Duodenal mucosa (tissue), 2 donors: ENCODE results near the gene XCR1.
"Not testable (repeated sequence)": the region's sequence is repeated elsewhere in the genome, so short reads cannot be mapped to it uniquely, and the experiment has no call there.

ENCODE experiments used
- H3K27ac ChIP-seq: one replicate; pipeline ENCODE4 v1.7.0; 2013; ENCODE audit warnings: low read depth, low read length
- H3K27me3 ChIP-seq, 2 donors: one replicate each; pipeline ENCODE4 v1.7.0; 2013; ENCODE audit warnings: low read length in 2 of 2, control low read depth in 1 of 2; ENCODE audit not compliant: insufficient read depth in 2 of 2, control insufficient read depth in 1 of 2
- H3K36me3 ChIP-seq, 2 donors: one replicate each; pipeline ENCODE4 v1.7.0; 2013; ENCODE audit warnings: low read length in 2 of 2, control low read depth in 1 of 2; ENCODE audit not compliant: insufficient read depth in 2 of 2, control insufficient read depth in 1 of 2
- H3K4me1 ChIP-seq, 2 donors: one replicate each; pipeline ENCODE4 v1.7.0; 2013; ENCODE audit warnings: low read length in 2 of 2, control low read depth in 1 of 2; ENCODE audit not compliant: insufficient read depth in 2 of 2, control insufficient read depth in 1 of 2
- H3K4me3 ChIP-seq, 2 donors: one replicate each; pipeline ENCODE4 v1.7.0; 2013; ENCODE audit warnings: low read length in 2 of 2, low read depth in 1 of 2
- H3K9ac ChIP-seq, 2 donors: one replicate each; pipeline ENCODE4 v1.7.0; 2013; ENCODE audit warnings: low read length in 2 of 2, low read depth in 1 of 2
- H3K9me3 ChIP-seq, 2 donors: one replicate each; pipeline ENCODE4 v1.7.0; 2013; ENCODE audit warnings: low read length in 2 of 2, control low read depth in 1 of 2; ENCODE audit not compliant: control insufficient read depth in 1 of 2

The XCR1 gene

GRCh38 chr3:46049093-46049492 lies 21.8 kb upstream of the XCR1 start:
- no peak overlapping the region for H3K4me3 ChIP-seq
- H3K27me3 ChIP-seq, result no peaks in the 10 kb centered on the region
- no peak overlapping the region for H3K9ac ChIP-seq
- H3K27ac ChIP-seq, result no peak overlapping the region
- H3K36me3 ChIP-seq, result no peaks in the 10 kb centered on the region
- no peaks in the 10 kb centered on the region for H3K4me1 ChIP-seq
- no peaks in the 10 kb centered on the region for H3K9me3 ChIP-seq

- H3K4me1 ChIP-seq, H3K36me3 ChIP-seq, H3K9ac ChIP-seq, H3K9me3 ChIP-seq, H3K27ac ChIP-seq, H3K27me3 ChIP-seq, H3K4me3 ChIP-seq: not testable (repeated sequence)
Measured at GRCh38 chr3:46046231-46046630, 18.9 kb upstream of the XCR1 start.

- H3K27ac ChIP-seq, result no peak overlapping the region
- H3K36me3 ChIP-seq, result no peaks in the 10 kb centered on the region
- no peaks in the 10 kb centered on the region for H3K27me3 ChIP-seq
Measured at GRCh38 chr3:46038916-46039315, 11.6 kb upstream of the XCR1 start.

GRCh38 chr3:46038071-46038470 lies 10.8 kb upstream of the XCR1 start:
- H3K9ac ChIP-seq, H3K4me1 ChIP-seq, H3K9me3 ChIP-seq, H3K36me3 ChIP-seq, H3K27me3 ChIP-seq, H3K27ac ChIP-seq, H3K4me3 ChIP-seq: not testable (repeated sequence)

More at GRCh38 chr3:46038916-46039315, 11.6 kb upstream of the XCR1 start:
- H3K4me3 ChIP-seq, result no peak overlapping the region
- H3K9me3 ChIP-seq, result no peaks in the 10 kb centered on the region
- H3K4me1 ChIP-seq, result no peaks in the 10 kb centered on the region
- no peak overlapping the region for H3K9ac ChIP-seq

GRCh38 chr3:46036191-46036590 lies 8.9 kb upstream of the XCR1 start:
- H3K36me3 ChIP-seq, result no peaks in the 10 kb centered on the region
- no peaks in the 10 kb centered on the region for H3K27me3 ChIP-seq
- no peak overlapping the region for H3K27ac ChIP-seq
- no peak overlapping the region for H3K9ac ChIP-seq
- H3K4me1 ChIP-seq, result no peaks in the 10 kb centered on the region
- H3K4me3 ChIP-seq, result no peak overlapping the region
- H3K9me3 ChIP-seq, result no peaks in the 10 kb centered on the region

GRCh38 chr3:46031747-46032146 lies 4.5 kb upstream of the XCR1 start:
- Histone ChIP-seq H3K27ac (no peak overlapping the region), H3K9me3 (peaks cover 2 to 7% of the 10 kb centered on the region in 2 donors), H3K4me1 (no peaks in the 10 kb centered on the region), H3K9ac (no peak overlapping the region), H3K27me3 (no peaks in the 10 kb centered on the region), H3K4me3 (no peak overlapping the region), H3K36me3 (no peaks in the 10 kb centered on the region)

GRCh38 chr3:46031269-46031668 lies 4.0 kb upstream of the XCR1 start:
- no peak overlapping the region for H3K4me3 ChIP-seq
- H3K9me3 ChIP-seq, result peaks cover 2 to 7% of the 10 kb centered on the region in 2 donors
- no peaks in the 10 kb centered on the region for H3K36me3 ChIP-seq
- H3K27me3 ChIP-seq, result no peaks in the 10 kb centered on the region
- no peaks in the 10 kb centered on the region for H3K4me1 ChIP-seq
- no peak overlapping the region for H3K9ac ChIP-seq
- no peak overlapping the region for H3K27ac ChIP-seq

DNA sequence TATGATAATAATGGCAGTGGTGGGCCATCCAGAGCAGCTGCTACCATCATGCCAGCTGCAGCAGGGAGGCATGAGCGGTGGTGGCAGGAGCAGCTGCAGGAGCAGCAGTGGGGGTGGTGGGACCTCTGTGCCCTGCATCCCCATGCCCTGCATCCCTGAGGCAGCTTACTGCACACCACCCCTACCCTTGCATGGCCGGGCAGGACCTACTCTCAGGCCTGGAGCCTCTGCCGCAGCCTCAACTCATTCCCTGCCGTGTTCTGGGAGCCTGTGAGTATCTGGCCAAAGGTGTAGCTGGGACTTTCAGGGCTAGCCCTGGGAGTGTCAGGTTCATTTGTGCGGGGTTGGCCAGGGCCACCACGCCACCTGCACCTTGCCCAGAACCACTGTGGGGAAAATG lies 3.3 kb upstream of the XCR1 start:
- no peaks in the 10 kb centered on the region for H3K36me3 ChIP-seq
- no peak overlapping the region for H3K4me3 ChIP-seq
- H3K9me3 ChIP-seq, result peaks cover 2 to 7% of the 10 kb centered on the region in 2 donors
- no peaks in the 10 kb centered on the region for H3K27me3 ChIP-seq
- no peak overlapping the region for H3K9ac ChIP-seq
- no peak overlapping the region for H3K27ac ChIP-seq
- H3K4me1 ChIP-seq, result no peaks in the 10 kb centered on the region

DNA sequence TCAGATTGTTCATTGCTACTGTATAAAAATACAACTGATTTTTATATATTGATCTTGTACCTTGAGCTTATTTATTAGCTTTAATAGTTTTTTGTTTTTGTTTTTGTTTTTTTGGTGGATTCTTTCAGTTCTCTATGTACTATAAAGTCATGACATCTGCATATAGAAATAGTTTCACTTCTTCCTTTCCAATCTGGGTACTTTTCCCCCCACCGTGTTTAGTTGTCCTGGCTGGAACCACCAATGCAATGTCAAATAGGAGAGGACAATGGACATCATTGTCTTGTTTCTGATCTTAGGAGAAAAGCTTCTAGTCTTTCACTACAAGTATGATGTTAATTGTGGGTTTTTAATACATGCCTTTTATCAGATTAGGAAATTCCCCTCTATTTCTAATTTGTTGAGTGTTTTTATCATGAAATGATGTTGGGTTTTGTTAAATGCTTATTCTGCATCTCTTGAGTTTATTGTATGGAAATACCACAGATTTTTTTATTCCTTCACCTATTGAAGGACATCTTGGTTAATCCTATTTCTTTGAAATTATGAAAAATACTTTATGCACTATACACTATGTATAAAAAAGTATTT lies 2.8 kb upstream of the XCR1 start:
- H3K4me3 ChIP-seq, result no peak overlapping the region
- no peaks in the 10 kb centered on the region for H3K4me1 ChIP-seq
- peaks cover 2 to 7% of the 10 kb centered on the region in 2 donors for H3K9me3 ChIP-seq
- H3K9ac ChIP-seq, result no peak overlapping the region
- H3K36me3 ChIP-seq, result no peaks in the 10 kb centered on the region
- no peak overlapping the region for H3K27ac ChIP-seq
- no peaks in the 10 kb centered on the region for H3K27me3 ChIP-seq

DNA sequence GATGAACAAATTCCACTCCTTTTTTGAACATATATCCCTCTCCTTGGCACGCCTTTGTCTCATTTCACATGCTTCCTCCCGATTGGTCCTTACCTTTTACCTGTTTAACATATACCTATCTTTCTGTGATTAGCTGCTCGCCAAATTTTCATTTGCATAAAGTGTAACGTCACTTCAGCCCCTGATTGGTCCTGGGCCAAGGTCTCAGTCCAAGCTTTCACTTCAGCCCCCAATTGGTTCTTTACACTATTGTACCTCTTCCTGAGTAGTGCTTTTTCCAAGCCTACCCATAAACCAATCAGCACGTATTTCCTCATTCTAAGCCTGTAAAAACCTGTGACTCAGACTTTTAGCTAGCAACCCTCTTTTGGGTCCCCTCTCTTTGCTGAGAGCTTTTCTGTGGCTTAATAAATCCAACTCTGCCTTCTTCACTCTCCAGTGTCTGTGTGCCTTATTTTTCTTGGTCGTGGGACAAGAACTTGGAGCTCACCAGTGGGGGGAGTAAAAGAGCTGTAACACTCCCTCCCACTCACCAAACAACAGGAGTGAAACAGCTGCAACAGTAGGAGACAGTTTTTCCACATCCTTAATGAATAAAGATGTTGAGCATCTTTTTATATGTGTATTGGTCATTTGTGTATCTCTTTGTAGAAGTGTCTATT lies 584 bp upstream of the XCR1 start:
- Histone ChIP-seq H3K27me3 (no peaks in the 10 kb centered on the region), H3K9me3 (peaks cover 2 to 7% of the 10 kb centered on the region in 2 donors), H3K36me3 (no peaks in the 10 kb centered on the region), H3K4me1 (no peaks in the 10 kb centered on the region), H3K27ac (no peak overlapping the region), H3K4me3 (no peak overlapping the region), H3K9ac (no peak overlapping the region)
